Erythroblast (primary cell): ENCODE measurements around the gene METTL17.

ENCODE experiments used
- GATA1 ChIP-seq: IDR thresholded peaks from 2 replicates; pipeline ENCODE4 v1.6.1; 2011; ENCODE audit warnings: low read depth, mild to moderate bottlenecking, control low read depth, low read length, moderate library complexity
- POLR2A ChIP-seq: IDR thresholded peaks from 2 replicates; pipeline ENCODE4 v1.6.1; 2011; ENCODE audit warnings: mild to moderate bottlenecking, low read length

GRCh38 chr14:21033133-21033698 is 43.4 kb downstream of the METTL17 start:
- TF ChIP-seq POLR2A (no peak), GATA1 (no peak)
